B cell (primary cell): ENCODE measurements around the gene KRTAP10-7.

Source experiments
- CTCF ChIP-seq: fragments of 200-600 bp; IDR thresholded peaks from one replicate; pipeline ENCODE4 v1.8.0; 2022; ENCODE audit warnings: antibody characterized with exemption, mild to moderate bottlenecking
- EZH2 ChIP-seq: IDR thresholded peaks from 2 replicates; pipeline ENCODE4 v1.6.1; 2012; ENCODE audit warnings: borderline replicate concordance, low read depth, mild to moderate bottlenecking, moderate library complexity, low read length; ENCODE audit not compliant: insufficient read depth, poor library complexity, severe bottlenecking

- TF ChIP-seq CTCF (no peak), EZH2 (no peak)
Observed at GRCh38 chr21:44632067-44632466, 31.7 kb downstream of the KRTAP10-7 start.
